Erythroblast (primary cell): ENCODE measurements around the gene DSCAM.

Source experiments
- DNase-seq, 2 experiments: peaks; one replicate each; lab custom pipeline; 2025; lab: John Stamatoyannopoulos, UW
- GATA1 ChIP-seq: IDR thresholded peaks from 2 replicates; pipeline ENCODE4 v1.6.1; 2011; ENCODE audit warnings: low read depth, mild to moderate bottlenecking, control low read depth, low read length, moderate library complexity
- POLR2A ChIP-seq: IDR thresholded peaks from 2 replicates; pipeline ENCODE4 v1.6.1; 2011; ENCODE audit warnings: mild to moderate bottlenecking, low read length

DSCAM gene

DNA sequence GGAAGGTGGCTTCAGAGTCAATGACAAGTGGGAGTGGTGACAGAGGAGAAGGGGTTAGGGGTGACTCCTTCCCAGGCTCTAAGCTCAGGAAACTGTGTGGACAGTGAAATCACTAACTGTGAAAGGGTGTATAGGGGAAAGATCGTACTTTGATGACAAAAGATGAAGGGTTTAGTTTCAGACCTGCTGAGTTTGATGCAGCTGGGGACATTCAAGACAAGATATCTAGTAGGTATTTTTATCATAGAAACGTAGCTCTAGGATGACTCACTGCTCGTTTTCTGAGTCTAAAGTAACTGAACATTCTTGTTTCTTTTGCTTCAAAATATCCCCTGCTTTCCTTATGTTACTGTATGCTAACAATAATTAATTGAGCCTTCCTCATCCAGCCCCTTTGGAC is 830.7 kb downstream of the DSCAM start:
- DNase-seq: no peak
- no peak for TF ChIP-seq GATA1
- TF ChIP-seq POLR2A: no peak

DNA sequence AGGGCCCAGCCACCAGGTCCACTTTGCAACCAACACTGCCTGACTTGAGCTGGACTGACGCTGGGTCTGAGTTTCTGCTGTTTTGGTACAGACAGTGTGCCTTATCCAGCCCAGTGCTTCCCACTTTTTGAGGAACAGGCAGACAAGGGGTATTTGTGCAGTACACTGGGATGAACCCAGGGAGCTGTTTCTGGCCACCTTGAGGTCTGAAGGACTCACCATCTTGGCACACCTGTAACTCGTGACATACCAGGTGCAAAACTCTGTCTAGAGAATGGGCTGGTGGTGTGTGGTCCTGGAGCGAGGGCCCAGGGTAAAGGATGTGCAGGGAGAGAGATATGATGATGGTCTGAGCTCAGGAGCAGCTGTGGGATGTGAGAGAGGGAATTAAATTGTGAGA is 831.1 kb downstream of the DSCAM start:
- no peak for DNase-seq
- TF ChIP-seq GATA1 (no peak), POLR2A (no peak)

DNA sequence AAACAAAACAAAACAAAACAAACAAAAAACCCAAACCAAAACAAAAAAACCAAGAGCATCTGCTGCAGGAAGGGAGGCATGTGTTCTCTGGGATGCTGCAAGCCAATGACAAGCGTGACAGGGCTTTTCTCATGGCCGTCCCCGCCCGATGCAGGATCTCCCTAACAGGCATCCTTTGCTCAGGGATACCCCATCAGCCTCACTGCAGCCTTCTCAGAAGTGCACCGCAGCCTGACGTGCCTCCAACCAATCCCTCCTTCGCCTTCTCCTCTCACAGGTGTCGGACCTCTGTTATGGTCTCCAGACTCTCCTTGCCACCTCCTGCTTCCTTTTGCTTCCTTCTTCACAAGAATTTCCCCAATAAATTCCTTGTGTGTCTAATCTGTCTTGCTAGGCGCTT is 832.6 kb downstream of the DSCAM start:
- no peak for DNase-seq
- TF ChIP-seq GATA1 (no peak), POLR2A (no peak)

DNA sequence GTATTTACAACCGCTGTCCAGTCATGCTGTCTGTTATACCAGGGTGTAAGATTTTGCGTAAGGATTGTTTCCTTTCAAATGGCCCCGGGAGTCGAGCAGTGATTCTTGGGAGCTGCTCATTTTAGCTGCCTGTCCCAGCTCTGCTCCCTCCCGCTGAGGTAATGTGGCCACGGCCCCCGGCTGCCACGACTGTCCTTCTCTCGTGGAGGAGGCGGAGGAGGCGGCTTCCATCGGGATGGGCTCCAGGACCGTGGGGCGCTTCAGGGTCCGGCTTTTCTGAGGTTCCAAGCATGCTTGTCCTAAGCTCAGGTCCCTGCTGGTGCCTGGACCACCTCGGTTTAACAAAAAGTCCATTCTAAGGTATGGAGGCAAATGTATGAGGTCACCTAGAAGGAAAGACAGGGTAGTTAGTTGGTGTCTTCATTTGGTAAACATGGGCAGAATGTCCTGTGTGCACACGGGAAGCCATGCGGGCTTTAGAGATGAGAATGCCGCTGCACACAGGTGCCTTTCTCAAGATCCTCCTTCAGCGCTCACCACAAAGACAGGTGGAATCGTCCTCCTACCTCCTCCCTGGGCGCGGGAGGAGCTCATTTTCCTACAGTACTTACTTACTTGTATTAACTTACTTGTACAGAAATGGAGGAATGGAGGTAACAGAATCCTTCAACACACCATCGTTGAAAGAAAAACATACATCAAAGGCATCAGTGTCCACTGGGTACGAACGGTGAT is 833.8 kb downstream of the DSCAM start:
- no peak for DNase-seq
- TF ChIP-seq POLR2A (no peak), GATA1 (no peak)

DNA sequence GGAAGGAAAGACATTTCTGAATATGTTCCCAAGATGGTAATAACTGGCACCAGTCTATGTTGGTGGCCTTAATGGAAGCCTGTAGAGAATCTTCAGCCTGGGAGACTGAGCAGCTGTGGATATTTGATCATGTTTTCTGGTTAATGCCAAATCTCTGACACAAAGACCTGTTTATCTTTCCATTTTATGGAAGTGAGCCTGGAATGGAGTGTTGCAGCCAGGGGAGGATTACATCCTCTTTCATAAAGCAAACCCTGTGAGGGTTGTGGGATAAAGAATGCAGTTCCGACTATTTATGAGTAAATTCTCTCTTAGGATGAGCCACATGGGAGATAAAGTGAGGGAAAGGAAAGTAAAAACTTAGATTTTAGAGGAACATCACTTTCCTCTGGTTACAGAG is 835.6 kb downstream of the DSCAM start:
- TF ChIP-seq POLR2A (no peak), GATA1 (no peak)
- DNase-seq: no peak

DNA sequence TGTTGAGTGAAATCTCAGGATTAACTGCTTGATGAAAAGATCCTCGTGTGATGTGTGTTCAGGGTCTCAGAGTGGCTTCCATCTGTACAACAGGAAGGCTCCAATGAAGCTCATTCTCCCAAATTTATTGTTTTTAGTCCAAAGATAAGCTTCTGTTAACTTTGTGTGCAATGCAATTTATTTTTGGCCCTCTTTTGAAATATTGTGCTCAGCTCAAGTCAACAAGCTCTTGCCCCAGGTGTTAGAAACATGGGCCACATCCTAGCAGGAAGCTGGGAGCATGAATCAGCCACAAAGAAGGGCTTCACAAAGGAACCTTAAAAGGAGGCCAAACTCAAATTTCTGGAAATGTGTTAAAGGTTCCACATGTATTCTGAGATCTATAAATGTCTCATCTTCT is 844.0 kb downstream of the DSCAM start:
- no peak for DNase-seq
- TF ChIP-seq GATA1: no peak
- TF ChIP-seq POLR2A: no peak

DNA sequence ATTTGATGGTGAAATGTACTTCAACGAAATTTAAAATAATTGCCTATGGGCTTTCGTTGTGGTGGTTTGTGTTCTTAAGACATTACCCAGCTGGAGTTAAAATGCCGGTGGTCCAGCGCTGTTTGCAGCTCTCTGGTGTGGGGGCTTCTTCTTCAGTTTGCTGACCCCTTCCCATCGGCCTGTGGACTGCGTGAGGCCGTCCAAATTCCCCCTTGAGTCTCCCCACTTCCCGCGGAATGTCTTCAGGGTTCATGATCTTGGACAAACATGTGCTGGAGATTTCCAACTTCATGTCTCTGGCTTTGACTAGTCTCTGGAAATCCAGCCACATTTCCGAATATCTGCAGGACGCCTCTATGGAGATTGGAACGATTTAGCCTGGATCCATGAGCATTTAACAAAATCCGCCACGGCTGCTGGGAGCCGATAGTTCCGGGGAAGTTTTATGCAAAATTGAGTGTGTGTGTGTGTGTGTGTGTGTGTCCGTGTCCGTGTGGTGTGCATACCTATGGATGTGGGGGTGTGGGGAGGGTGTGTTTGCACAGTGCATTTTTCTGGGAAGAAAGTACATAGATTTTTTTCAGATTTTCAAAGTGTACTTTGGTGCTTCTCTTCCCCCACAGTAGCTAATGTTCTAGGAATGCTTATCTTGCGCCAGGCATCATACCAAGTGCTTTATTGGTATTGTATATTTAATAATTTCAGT is 862.5 kb downstream of the DSCAM start:
- no peak for TF ChIP-seq POLR2A
- no peak for TF ChIP-seq GATA1
- no peak for DNase-seq

DNA sequence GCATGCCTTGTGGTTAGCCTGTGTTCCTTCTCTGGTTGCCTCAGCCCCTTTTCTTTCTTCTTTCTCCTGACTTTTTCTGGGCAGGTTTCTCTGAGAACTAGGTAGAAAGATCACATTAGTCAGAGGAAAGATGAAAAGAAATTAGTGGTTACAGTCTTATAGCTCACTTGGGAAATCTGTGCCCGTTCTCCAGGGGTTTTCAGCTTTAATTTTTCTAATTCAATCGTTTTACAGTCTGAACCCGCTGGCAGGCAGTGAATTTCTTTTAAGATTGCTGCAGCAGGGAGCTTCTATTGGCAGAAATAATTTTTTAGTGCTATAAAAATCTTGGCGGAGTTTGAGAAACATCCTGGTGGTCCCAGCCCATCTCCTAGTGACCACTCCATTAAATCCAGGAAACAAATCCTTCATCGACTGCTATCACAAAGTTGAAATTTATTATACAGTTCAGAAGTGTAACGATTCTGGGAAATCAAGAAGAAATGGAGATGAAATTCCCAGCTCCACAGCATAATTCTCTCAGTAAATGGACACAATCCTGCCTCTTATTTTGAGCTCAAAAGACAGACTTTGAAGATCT is 866.6 kb downstream of the DSCAM start:
- no peak for DNase-seq
- TF ChIP-seq GATA1 (no peak), POLR2A (no peak)

DNA sequence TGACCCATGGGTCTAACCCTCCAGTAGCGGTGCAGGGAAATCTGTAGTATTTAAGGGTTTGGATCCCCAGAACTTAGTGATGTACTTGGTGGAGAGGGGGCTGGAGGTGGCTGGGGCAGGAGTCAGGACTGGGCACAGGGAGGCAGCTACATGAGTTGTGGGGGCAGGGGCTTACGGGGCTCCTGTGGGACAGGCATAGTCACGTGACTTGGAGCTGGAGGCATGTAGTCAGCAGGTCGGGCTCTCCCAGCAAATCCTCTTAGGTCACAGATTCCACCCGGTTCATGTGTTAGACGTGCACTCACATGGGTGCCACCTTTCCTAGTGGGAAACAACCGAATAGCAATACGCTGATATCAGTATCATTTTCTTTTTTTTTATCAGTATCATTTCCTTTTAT is 867.6 kb downstream of the DSCAM start:
- no peak for DNase-seq
- TF ChIP-seq POLR2A (no peak), GATA1 (no peak)

DNA sequence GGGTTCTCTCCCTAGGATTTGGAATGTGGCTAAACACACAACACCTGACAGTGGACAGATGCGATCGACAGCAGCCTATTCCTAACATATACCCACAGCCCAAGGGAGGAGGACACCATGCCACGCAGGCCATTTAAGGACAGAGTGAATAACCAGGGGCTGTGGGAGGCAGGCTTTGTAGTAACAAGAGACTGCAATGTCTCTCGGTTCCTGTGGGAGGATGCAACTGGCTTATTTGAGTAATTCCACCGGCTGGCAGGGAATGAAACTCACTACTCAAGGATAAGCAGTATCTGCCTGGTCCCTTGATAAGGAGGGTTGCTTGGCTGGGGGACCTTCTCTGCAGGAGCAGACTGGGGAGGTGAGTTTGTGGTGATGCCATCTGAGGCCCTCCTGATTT is 870.2 kb downstream of the DSCAM start:
- no peak for DNase-seq
- TF ChIP-seq POLR2A (no peak), GATA1 (no peak)

DNA sequence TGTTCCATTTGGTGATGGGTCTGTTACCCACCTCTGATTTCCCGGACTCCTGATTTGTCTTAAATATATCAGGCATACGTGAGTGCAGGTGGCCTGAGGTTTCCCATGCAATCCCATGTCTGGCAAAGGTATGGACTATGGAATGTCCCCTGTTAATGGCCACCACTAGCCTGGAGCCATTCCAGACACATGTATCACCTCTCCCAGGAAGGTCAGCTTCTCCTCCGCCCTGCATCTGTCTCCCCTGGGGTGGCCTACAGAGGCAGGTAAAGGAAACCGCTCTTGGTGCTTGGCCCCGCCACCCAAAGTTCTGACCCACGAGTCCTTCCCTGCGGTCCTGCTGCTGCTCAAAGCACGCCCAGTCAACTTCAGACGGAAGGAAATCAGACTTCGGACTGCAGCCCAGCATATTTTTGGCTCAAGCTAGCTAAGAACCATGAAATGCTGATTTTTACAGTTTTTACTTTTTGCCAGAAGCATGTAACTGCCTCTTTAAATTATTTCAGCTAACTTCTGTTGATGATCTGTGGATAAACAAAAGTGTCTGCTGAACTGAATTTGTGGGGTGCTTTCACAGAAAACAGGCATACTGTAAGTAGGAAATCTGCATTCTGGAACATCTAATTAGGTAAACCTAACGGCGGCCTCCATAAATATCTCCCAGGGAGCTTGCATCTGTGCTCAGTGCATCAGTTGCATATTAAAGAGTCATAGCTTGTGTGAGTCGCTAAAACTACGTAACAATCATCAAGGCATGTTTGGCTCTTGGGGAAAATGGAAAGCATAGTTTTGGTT is 873.8 kb downstream of the DSCAM start:
- no peak for DNase-seq
- no peak for TF ChIP-seq POLR2A
- TF ChIP-seq GATA1: no peak

DNA sequence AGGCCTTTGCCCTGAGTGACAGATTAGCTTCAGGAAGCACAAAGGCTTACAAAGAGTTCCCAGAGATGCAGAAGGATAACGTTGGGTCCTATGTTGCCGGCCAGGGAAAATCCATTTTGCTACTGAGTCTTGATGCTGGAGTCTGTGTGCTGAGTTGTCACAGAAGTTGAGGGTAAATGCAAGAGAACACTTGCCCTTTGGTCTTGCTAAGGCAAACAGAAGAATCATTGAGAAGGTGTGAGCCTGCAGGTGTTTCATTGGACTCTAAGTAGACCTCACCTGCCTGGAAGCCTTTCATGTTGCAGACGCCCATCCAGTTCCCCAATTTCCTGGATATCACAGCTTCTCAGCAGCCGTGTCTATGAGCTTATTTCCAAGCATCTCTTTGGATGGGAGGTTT is 874.5 kb downstream of the DSCAM start:
- no peak for DNase-seq
- TF ChIP-seq GATA1 (no peak), POLR2A (no peak)

DNA sequence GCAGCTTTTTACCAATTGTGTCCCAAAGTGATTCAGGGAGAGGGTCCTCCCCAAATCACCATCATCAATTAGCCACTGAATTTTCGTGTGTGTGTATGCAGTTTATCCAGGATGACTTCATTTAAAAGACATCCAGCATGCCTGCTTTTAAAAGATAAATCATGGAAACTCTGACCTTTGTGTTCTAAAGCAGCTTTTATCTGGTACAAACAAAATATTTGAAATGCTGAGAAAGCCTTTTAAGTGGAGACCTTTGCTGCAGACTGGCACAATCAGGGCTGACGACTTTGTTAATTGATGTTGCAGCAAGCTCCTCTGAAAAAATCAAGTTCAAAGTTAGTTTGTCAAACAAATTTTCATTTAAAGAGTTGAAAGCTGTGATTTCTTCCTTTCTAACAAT is 875.0 kb downstream of the DSCAM start:
- TF ChIP-seq GATA1 (no peak), POLR2A (no peak)
- no peak for DNase-seq

DNA sequence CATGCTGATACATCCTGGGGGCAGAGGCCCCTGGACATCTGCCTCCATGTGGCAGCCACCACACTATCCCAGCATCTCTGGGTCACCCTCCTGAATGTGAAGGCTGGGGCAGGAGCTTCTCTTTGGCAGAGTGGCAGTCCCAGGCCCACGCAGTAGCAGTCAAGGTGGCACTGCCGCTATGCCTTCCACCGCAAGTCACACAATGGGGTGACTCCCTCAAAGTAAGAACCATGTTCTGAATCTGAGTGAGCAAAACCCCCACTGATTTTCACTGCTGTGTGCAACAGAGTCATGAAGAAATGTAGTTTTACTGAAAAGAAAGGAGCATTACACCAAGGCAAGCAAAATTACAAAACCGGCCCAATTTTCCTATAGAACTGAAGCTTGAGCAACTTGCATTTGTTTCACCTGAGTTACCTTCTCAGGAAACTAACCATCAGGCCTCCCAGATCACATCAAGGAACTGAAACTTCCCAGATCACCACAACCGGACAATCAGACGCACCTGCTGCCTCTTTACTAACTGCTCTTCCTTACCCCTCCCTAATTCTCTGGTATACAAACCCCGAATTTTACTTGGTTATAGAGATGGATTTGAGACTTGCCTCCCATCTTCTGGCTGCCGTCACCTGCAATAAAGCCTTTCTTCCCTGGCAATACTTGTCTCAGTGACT is 877.1 kb downstream of the DSCAM start:
- no peak for DNase-seq
- TF ChIP-seq POLR2A (no peak), GATA1 (no peak)
